Stimulated activated CD4-positive, alpha-beta T cell treated with anti-CD3 and anti-CD28 coated beads, Interleukin-2, amount 100 ng/mL, for 4 hours (primary cell): ENCODE measurements around the gene MRPL11.

Experiments
- DNase-seq: peaks from one replicate; pipeline ENCODE4 v3.0.0-alpha.2; 2020; ENCODE audit warnings: low read depth

Gene MRPL11

DNA sequence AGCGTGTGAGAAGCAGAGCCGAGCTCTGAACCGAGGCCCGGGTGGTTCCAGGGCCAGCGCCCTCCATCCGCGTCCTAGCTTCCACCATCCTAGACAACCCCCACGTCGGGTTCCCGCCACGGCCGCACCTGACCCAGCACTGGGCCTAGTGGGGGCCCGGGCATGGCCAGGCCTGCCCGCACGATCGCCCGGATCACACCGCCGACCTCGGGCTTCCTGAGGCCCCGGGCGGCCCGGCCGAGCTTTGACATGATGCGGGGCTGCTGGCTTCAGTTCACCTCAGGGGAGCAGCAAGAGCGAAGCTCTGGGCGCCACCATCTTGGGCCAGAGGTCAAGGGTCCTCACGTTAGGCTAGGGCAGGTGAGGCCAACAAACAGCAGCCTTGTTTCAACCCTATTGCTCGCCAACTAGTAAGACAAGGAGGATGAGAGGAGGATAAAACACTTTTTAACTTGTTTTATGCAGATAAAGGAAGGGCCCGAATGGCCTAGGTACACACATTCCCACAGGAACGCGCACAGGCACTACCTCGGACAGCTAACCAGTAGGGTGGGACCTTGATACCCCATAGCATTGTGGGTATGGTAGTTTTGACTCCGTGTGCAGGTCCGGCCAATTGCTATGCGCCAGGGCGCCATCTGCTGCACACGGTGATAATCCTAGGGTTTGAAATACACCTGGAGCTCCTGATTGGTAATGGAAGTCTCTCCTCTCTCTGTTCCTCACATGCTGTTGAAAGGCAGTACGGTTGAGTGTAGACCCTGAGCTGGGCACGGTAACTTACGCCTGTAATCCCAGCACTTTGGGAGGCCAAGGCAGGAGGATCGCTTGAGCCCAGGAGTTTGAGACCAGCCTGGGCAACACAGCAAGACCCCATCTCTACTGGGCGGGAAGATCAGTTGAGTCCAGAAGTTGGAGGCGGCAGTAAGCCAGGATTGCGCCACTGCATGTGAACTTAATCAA is at the start of gene MRPL11:
MRPL11 (minus strand) TSS at position 345 of the 963 bp plus-strand sequence; CDS start at position 251, 94 bp downstream.
- DNase-seq, result peak; percentile 84

DNA sequence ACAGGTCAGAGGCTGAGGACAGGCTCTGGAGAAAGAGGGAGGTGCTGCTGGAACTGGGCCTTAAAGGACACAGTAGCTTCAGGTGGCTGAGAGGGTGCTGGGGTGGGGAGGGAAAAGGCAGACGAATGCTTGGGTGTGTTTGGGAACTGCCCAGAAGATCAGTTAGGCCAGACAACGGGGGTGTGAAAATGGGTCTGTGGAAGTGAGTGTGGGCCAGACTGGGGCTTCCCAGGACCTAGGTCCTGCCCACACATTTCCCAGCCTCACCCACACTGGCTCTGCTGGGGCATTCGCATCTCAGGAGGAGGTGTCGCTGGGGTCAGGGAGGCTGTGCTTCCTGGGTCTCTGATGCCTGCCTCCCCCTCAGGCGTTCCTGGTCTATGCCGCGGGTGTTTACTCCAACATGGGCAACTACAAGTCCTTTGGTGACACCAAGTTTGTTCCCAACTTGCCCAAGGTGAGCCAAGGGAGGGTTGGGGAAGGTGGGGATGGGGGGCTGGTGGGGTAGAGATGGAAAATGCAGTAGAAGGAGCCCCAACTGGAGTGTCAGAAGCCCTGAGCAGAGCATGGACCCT is 46.2 kb upstream of the MRPL11 start:
- DNase-seq, result no peak

DNA sequence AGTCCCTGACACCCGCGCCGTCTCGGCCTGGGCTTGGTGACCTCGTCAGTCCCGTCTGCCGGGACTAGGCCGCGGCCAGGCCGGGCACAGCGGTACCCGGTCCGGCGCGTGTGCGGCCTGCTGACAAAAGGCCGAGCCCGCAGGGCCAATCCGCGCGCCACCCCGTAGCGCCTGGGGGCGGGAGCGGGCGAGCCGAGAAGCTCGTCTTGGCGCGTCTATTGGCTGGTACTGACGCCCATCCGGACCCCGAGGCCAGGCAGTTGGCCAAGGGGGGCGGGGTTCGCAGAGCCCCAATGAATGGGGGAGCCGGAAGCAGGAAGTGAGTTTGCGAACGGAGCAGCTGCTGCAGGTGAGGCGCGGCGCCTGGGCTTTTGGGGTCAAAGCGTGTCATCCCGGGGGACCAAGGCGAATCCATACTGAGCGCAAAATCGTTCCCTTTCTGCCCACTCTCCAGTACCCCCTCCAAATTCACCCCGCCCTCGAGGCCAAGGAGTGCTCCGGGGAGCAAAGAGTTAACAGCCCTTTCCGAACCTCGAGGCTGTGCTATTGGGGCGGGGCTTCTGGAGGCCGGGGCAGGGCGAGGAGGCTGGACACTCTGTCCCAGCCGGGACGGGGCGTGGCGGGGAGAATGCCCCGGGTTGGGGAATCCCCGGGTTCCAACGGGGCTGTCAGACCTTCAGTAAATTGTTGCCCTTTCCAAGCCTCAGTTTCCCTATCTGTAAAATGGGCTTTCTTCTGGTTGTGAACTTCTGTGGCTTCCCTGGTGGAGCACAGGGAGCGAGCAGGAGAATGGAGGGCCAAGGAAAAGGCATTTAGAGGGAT is 41.7 kb upstream of the MRPL11 start, which contains the start of gene DPP3:
DPP3 (plus strand) TSS at position 318 of the 822 bp plus-strand sequence. CDS start 1,767 bp downstream, outside the sequence.
- DNase-seq, result peak; percentile 90

DNA sequence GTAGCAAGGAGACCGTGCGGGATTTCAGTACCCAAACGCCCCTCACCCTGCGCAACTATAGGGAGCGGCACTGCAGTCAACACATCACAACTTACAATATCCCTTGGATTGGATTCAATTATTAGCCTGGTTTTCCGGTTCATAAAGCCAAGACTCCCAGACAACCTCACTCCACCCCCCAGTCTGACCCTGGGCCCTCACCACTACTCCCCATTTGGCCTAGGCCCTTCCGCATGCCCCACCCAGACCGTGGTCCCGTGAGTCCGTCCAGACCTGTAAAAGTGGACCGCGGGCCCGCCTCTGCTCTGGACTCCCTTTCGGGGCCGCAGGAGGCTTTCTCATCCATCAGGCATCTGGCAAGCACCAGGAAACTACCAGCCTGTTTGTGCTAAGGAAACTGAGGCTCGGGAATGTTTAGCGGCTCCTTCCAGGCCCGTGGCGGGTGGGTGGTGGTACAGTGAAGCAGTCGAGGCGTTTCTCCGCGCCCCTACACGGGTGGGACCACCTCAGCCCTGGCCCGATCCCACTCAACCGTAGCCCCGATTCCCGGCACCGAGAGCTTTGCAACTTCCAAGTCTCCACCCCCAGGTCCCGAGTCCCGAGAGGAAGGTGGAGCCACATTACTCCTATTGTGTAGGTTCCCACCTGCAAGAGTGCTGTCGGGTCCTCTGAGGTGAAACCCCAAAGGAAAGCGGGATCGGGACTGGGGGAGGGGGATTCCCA is 40.9 kb upstream of the MRPL11 start:
- DNase-seq, result no peak

DNA sequence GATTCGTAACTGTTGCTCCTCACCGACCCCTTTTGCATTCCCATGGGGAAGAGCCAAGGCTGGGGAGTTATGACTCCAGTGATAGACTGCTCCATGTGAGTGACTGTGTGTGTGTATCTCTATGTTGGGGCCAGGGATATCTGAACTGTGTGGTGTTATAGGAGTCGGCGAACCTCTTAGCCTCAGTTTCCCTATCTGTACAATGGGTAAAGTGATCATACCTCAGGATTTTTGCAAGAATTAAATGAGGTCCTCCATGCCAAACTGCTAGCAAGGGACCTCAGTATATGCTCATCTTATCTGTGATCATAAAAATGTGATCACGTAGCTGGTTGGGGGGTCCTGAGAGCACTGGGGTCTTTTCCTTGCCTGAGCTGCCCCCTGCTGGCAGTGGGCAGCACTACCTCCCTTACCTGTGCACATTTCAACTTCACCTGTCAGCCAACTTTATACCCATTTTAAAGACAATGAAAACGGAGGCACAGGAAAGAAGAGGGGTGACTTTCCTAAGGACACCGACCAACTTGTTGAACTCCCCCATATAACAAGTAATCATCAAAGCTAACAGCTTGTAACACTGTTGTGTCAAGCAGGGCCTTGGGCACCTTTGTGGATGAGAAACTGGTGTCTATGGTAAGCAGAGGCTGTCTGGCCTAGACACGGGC is 40.2 kb upstream of the MRPL11 start:
- no peak for DNase-seq

DNA sequence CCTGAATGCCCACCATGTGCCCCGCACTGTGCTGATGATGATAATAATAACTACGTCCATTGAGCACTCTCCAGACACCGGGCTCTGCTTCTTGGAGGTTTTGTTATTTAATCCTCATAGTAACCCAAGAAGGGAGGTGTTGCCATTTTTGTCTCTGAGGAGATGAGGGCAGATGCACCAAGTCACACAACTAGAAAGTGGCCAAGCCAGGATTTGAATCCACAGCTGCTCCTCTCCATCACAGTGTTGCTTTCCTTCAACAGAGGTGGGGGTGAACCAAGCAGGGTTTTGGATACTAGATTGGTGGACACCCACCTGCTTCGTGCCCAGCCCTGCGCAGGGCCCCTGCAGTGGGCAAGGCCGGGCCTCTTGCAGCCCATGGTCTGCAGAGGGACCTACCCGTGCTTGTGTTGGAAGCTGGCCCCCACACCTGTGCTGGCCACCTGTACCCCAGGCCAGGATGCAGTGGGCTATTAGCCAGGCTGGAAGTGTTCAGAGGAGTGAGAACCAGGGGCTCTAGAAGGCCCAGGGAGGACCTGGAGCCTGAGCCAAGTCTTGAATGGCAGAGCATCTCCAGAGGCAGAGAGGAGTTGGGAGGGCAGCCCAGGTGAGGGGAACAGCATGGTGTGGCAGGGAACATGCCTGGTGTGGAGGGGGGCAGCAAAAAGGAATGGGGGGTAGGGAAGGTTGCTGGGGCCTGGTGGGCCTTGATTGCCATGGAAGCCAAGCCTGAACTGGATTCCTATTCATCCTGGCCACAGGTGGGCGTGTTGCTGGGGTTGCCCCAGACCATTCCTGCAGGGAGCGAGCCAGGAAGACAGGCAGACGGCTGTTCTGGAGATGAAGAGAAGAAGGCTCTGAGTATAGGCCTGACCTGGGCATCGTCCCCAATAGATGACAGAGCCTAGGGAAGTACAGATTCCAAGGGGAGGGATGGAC is 38.9 kb upstream of the MRPL11 start:
- no peak for DNase-seq

DNA sequence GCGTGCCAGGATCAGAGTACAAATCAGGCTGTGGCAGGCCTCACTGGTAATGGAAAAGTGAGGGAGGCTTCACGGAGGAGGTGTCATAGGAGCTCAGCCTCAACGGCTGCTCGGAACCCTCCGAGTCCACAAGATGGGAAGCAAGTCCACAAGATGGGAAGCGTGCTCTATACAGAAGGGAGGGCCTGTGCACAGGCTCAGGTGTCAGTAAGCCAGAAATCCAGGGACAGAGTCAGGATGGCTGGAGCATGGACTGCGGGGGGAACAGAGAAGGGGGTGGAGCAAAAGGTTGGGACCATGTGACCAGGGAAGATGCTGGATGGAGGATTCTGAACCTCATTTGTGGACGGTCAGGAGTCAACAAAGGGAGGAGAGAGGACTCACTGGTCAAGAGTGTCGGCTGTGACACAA is 38.2 kb upstream of the MRPL11 start:
- no peak for DNase-seq

DNA sequence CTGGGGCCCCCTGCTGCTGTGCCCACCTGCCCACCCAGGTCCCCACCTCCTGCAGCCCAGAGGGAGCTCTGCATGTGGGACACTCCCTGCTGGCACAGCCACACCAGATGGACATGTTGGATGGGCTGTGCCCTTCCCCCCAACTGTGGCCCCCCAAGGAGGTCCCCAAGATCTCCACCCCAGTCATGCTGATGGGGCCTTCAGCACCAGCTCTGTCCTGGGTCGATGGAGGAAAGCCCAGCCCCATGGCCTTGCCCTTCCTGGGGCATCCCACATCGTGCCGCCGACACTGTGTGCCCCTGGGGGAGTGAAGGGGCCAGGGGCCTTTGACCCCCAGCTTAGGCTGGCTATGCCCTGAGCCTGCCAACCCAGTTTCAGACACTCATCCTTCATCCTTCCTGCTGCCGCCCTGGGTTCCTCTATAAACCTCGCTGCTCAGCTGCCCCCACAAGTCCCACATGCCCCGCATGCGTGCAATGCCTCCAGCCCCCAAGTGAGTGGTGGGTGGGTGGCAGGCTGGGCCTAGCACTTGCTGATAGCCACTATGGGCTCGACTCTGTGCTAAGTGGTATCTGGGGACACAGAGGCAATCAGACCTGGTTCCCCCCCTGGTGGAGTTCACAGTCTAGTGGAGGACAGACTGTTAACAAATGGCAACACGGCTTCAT is 37.7 kb upstream of the MRPL11 start:
- no peak for DNase-seq

DNA sequence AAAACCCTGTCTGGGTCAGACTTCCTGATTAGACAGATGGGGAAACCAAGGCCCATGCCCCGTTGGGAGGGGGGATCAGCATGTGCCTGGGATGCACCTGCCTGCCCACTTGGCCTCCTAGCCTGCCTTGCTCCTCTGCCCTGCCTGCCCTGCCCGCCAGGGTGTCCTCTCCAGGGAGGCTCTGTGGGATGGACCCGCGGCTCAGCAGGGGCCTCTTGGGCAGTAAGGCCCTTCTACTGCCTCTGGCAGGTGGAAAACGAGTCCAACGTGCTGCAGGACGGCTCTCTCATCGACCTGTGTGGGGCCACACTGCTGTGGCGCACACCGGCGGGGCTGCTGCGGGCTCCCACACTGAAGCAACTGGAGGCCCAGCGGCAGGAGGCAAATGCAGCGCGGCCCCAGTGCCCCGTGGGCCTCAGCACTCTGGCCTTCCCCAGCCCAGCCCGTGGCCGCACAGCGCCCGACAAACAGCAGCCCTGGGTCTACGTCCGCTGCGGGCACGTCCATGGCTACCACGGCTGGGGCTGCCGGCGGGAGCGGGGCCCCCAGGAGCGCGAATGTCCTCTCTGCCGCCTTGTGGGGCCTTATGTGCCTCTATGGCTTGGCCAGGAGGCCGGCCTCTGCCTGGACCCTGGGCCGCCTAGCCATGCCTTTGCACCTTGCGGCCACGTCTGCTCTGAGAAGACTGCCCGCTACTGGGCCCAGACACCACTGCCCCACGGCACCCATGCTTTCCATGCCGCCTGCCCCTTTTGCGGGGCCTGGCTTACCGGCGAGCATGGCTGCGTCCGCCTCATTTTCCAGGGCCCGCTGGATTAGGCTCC is 36.9 kb upstream of the MRPL11 start:
- no peak for DNase-seq

DNA sequence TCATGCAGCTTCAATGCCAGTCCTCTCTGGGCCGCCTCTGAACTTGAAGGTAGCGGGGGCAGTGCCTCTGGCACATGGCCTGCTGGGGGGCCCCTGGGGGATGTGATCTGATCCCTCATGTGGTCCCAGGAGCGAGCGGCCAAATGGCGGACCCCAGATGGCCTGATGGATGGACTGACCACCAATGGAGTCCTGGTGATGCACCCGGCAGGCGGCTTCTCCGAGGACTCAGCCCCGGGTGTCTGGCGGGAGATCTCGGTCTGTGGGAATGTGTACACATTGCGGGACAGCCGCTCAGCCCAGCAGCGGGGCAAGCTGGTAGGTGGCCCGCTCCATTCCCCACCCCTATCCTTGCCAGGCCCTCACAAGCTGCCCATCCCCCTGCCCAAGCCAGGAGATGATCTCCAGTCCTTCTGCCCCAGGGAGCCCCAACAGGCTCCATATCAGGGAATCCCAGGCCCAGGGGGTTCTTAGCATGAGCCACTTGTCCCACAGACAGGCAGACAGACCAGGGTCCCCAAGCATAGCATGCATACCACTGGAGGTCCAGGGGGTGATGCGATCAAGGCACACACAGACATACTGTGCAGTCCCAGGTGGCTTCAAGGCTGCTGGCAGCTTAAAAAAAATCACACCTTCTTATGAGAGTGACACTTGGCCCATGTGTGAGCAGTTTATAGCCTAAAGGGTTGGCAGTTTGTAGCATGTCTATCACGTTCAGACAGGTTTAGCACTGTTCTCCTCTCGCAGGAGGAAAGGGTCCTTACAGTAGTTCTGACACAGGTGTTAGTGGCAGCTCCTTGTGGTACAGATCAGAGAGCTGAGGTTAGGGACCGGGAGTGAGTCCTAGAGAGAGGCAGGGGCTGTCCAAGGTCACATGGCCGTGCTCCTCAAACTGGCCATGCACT is 35.2 kb upstream of the MRPL11 start:
- no peak for DNase-seq

DNA sequence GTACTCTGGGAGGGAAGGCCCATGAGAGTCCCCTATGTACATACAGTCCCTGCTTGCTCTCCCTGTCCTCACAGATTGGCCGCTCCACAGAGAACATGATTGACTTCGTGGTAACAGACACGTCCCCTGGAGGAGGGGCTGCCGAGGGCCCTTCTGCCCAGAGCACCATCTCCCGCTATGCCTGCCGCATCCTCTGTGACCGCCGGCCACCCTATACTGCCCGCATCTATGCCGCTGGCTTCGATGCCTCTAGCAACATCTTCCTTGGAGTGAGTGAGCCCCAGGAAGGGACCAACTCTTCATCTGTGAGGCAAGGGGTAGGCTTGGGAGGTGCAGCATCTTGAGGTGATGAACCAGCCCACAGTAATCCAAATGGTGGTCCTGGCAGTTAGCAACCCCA is 34.5 kb upstream of the MRPL11 start:
- DNase-seq, result no peak

DNA sequence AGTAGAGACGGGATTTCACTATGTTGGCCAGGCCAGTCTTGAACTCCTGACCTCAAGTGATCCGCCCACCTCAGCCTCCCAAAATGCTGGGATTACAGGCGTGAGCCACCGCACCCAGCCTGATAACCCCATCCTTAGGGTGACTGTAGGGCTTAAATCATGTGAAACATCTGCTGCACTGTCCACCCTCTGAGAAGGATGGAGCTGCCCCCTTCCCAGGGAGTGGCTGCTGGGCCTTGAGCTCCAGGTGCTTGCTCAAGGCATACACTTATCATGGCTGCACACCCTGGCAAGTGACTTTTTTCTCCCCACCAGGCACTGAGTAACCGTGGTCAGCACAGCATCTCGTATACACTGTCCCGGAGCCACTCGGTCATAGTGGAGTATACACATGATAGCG is 33.4 kb upstream of the MRPL11 start:
- no peak for DNase-seq

DNA sequence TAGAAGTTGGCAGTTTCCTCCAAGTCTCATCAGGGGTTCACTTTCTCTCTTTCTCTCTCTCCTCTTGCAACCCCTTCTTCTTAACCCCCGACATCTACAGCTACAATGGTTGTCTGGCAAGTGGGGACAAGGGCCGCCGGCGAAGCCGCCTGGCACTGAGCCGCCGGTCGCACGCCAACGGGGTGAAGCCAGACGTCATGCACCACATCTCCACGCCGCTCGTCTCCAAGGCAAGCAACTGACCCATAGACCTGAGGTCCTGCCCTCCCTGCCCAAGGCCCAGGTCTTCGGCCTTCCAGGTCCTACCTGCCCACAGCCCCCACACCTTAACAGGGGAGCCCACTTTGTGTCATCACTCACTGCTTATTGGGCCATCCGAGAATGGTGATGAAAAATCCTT is 32.5 kb upstream of the MRPL11 start:
- DNase-seq, result no peak

DNA sequence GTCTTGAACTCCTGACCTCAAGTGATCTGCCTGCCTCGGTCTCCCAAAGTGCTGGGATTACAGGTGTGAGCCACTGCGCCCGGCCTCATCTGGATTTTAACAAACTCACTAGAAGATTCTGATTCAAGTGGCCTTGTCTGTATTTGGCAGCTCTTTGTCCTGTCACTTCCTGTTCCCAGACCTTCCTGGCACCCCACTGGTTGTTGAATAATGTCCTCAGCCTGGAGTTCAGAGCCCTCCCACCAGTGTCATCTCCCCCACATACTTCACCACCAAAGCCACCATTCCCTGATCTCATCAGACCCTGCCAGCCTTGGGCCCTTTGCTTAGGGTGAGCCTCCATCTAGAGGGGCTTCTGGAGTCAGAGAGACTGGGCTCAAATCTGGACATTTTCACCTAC is 31.4 kb upstream of the MRPL11 start:
- DNase-seq, result no peak

DNA sequence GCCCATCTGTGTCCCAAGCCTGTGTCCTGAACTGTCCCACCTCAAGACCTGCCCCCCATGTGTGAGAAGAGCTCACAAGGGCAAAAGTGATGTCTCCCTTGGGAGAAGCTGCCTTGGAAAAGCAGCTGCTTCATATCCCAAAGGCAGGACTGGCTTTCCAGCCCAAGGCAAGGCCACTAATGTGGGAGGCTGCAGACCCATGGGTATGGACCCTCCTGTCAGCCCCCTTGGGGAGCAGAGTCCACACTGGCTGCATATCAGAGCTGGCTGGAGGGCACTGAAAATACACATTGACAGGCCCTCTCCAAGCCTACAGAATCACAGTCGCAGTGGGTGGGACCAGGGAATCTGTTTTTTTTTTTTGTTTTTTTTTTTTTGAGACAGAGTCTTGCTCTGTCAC is 30.8 kb upstream of the MRPL11 start:
- no peak for DNase-seq

DNA sequence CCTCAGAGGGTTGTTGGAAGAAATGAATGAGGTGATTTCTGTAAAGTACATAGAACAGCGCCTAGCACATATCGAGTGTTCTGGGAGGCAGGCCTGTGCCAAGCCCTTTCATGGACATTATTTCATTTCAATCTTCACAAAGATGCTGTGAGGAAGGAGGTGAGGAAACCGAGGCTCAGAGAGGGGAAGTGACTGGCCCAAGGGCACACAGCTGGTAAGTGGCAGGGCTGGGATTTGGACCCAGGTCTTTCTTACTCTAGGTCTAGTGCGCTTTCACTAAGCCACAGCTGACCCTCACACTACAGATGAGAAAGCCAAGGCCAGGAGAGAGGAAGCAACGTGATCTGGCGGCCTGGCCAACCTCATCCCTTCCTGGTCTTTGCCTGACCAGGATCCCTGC is 30.0 kb upstream of the MRPL11 start:
- no peak for DNase-seq

DNA sequence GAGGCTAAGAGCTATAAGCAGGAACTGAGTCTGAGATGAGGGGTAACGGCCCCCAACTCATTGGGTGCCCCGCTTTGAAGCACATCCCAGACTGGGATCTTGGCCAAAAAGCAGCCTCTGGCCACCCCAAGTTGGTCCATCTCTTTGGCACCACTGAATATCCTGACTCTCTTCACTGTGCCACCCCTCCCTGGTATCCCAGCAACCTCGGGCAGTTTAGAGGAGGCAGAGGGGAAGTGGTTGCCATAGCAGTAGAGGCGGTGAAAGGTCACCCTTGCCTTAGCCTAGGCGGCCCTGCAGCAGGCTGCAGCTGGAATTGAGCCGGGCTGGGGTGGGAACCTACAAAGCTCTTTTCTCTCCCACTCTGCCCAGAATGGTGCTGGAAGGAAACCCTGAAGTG is 29.1 kb upstream of the MRPL11 start:
- no peak for DNase-seq
